OCI-M2 (cell line): ENCODE measurements around the gene PLEKHA1.

Experiments
- DNase-seq: peaks from one replicate; lab custom pipeline; 2025; ENCODE audit not compliant: unreplicated experiment; lab: John Stamatoyannopoulos, UW

PLEKHA1 gene

GRCh38 chr10:122475591-122476332 lies 101.3 kb downstream of the PLEKHA1 start:
- DNase-seq, result no peak

- no peak for DNase-seq
These were observed 101.8 kb downstream of the PLEKHA1 start for GRCh38 chr10:122476333-122476695.

- DNase-seq, result no peak
These were observed 102.9 kb downstream of the PLEKHA1 start for GRCh38 chr10:122477436-122477835.

- DNase-seq, result no peak
These were observed 104.5 kb downstream of the PLEKHA1 start for GRCh38 chr10:122478971-122479370.

GRCh38 chr10:122480146-122480833 lies 105.8 kb downstream of the PLEKHA1 start:
- DNase-seq, result no peak

GRCh38 chr10:122481296-122482056 lies 107.0 kb downstream of the PLEKHA1 start:
- DNase-seq, result no peak
